Endothelial cell of umbilical vein (primary cell): ENCODE measurements around the gene SLC1A4. TPM values are rescaled to one million over a fixed set of nuclear protein-coding genes. Genes with fewer than 3 reads are reported as not detected.

Experiments used
- BruUV-seq: library from RNA; stranded (reverse); fragments of 400-500 nt; replicated peaks from 2 replicates; lab custom pipeline; 2021; lab: Mats Ljungman, UMichigan
- CTCF ChIA-PET: fragments of 300-600, 350-600 bp; sonication (Branson Sonifier 250); formaldehyde crosslinking; loops from one replicate; lab custom pipeline; 2021; ENCODE audit warnings: antibody characterized with exemption, inconsistent platforms; lab: Charles Lee
- POLR2A ChIA-PET: fragments of 300-600, 350-600 bp; sonication (Branson Sonifier 250); formaldehyde crosslinking; loops from one replicate; lab custom pipeline; 2021; ENCODE audit warnings: antibody characterized with exemption, inconsistent platforms; lab: Charles Lee
- DNase-seq: peaks from one replicate; pipeline ENCODE4 v3.0.0-alpha.2; 2011; ENCODE audit warnings: low read depth, low spot score
- FAIRE-seq: peaks from 2 replicates; lab custom pipeline; 2011; peaks lifted over from hg19 to GRCh38; lab: Jason Lieb, UNC
- H2AFZ ChIP-seq: 2 replicates; pipeline ENCODE4 v1.6.0; 2012; ENCODE audit warnings: low read depth, low read length, control low read depth, inconsistent platforms
- H3K27ac ChIP-seq: 2 replicates; pipeline ENCODE4 v1.5.1; 2011; ENCODE audit warnings: low read depth, mild to moderate bottlenecking, control low read depth, low read length, moderate library complexity; ENCODE audit not compliant: insufficient read depth
- H3K27me3 ChIP-seq, 2 experiments: 2 replicates each; pipeline versions ENCODE4 v1.6.0 to v1.6.1; 2011; ENCODE audit warnings: low read length in 2 of 2, mixed read lengths in 1 of 2; ENCODE audit not compliant: control insufficient read depth in 2 of 2, insufficient read depth in 2 of 2
- H3K36me3 ChIP-seq, 2 experiments: 2 replicates in 1 of 2; 3 replicates in 1 of 2; pipeline ENCODE4 v1.5.1; 2011; ENCODE audit warnings: low read length in 2 of 2, mild to moderate bottlenecking in 1 of 2, moderate library complexity in 1 of 2; ENCODE audit not compliant: control insufficient read depth in 2 of 2, insufficient read depth in 2 of 2; ENCODE audit errors: extremely low read depth in 1 of 2
- H3K4me1 ChIP-seq: 3 replicates; pipeline ENCODE4 v1.5.1; 2011; ENCODE audit warnings: mild to moderate bottlenecking, low read length; ENCODE audit not compliant: control insufficient read depth, insufficient read depth; ENCODE audit errors: extremely low read depth
- H3K4me2 ChIP-seq: 2 replicates; pipeline ENCODE4 v1.6.1; 2011; ENCODE audit warnings: low read length, control low read depth, mixed read lengths; ENCODE audit not compliant: insufficient read depth
- H3K4me3 ChIP-seq, 3 experiments: fragments of 200-600 bp in 1 of 3; sonication (generic), shearing (Covaris generic) in 1 of 3; replicated peaks in 1 of 3; 2 replicates each; pipeline ENCODE4 v1.5.1; 2011 to 2016; ENCODE audit warnings: control low read depth in 3 of 3, low read length in 3 of 3, mild to moderate bottlenecking in 2 of 3, inconsistent platforms in 1 of 3, low read depth in 1 of 3, moderate library complexity in 1 of 3; ENCODE audit not compliant: insufficient read depth in 1 of 3
- H3K79me2 ChIP-seq: 2 replicates; pipeline ENCODE4 v1.6.0; 2012; ENCODE audit warnings: low read length, inconsistent platforms; ENCODE audit not compliant: control insufficient read depth, insufficient read depth
- H3K9ac ChIP-seq: replicated peaks from 2 replicates; pipeline ENCODE3; 2011; ENCODE audit warnings: low read length, control low read depth; ENCODE audit not compliant: insufficient read depth; ENCODE audit errors: extremely low read depth
- H3K9me1 ChIP-seq: replicated peaks from 3 replicates; pipeline ENCODE4 v1.6.0; 2011; ENCODE audit warnings: mild to moderate bottlenecking, low read length; ENCODE audit not compliant: control insufficient read depth, insufficient read depth; ENCODE audit errors: extremely low read depth
- H3K9me3 ChIP-seq: replicated peaks from 2 replicates; pipeline ENCODE4 v1.5.1; 2012; ENCODE audit warnings: low read length, inconsistent platforms; ENCODE audit not compliant: control insufficient read depth, insufficient read depth
- H4K20me1 ChIP-seq: replicated peaks from 2 replicates; pipeline ENCODE3; 2011; ENCODE audit warnings: mild to moderate bottlenecking, low read length; ENCODE audit not compliant: control insufficient read depth, insufficient read depth; ENCODE audit errors: extremely low read depth
- EZH2 ChIP-seq: IDR thresholded peaks from 2 replicates; pipeline ENCODE4 v1.6.1; 2012; ENCODE audit warnings: borderline replicate concordance, low read depth, mild to moderate bottlenecking, moderate library complexity, low read length, inconsistent platforms; ENCODE audit not compliant: severe bottlenecking
- FOS ChIP-seq: IDR thresholded peaks from 2 replicates; pipeline ENCODE4 v1.6.1; 2011; ENCODE audit warnings: mild to moderate bottlenecking, low read length, moderate library complexity, borderline replicate concordance; ENCODE audit not compliant: insufficient read depth
- GATA2 ChIP-seq: IDR thresholded peaks from 2 replicates; pipeline ENCODE4 v1.7.0; 2011; ENCODE audit warnings: low read depth, mild to moderate bottlenecking, moderate library complexity, mixed read lengths, low read length; ENCODE audit not compliant: insufficient read length, insufficient read depth
- JUN ChIP-seq: IDR thresholded peaks from 2 replicates; pipeline ENCODE4 v1.6.1; 2011; ENCODE audit warnings: borderline replicate concordance, low read depth; ENCODE audit not compliant: insufficient read length, insufficient read depth
- MYC ChIP-seq: IDR thresholded peaks from one replicate; pipeline ENCODE4 v1.6.1; 2011; ENCODE audit warnings: mild to moderate bottlenecking, low read depth, low read length
- POLR2A ChIP-seq: IDR thresholded peaks from 2 replicates; pipeline ENCODE4 v1.6.1; 2012; ENCODE audit warnings: low read depth, mild to moderate bottlenecking, control low read depth, low read length
- POLR2AphosphoS5 ChIP-seq: IDR thresholded peaks from 2 replicates; pipeline ENCODE4 v1.6.1; 2012; ENCODE audit warnings: low read depth, mild to moderate bottlenecking, control low read depth, low read length, moderate library complexity; ENCODE audit not compliant: insufficient read depth
- dilution Hi-C: fragments of 300-500 bp; cut with MboI; formaldehyde crosslinking; loops from one replicate; pipeline ENCODE4 v1.15.0; 2019; ENCODE audit warnings: low sequenced_read_pairs; ENCODE audit not compliant: extremely low pct_ligation_motif_present
- intact Hi-C: fragments of 100-400 bp; cut with micrococcal nuclease; formaldehyde crosslinking; loops from one replicate; pipeline ENCODE4 v1.10.0; 2022
- polyA plus RNA-seq, 4 experiments: library from polyadenylated mRNA; depleted of rRNA in 3 of 4; stranded (reverse) in 3 of 4; unstranded in 1 of 4; fragments of >200 nt; gene quantifications; 2 replicates each; pipeline versions ENCODE4 v1.2.1 to v1.2.3, GENCODE V29; 2011 to 2012; ENCODE audit warnings: missing spikeins in 1 of 4
- total RNA-seq: library from RNA; stranded (reverse); gene quantifications from 2 replicates; pipeline ENCODE4 v1.2.3, GENCODE V29; 2021
- TF ChIP-seq, protein P1 (sequence below), 2 donors: IDR thresholded peaks; 1 replicate in 1 of 2; 2 replicates in 1 of 2; pipeline ENCODE4 v1.5.1; 2011; ENCODE audit warnings: low read length in 2 of 2, mild to moderate bottlenecking in 2 of 2, moderate library complexity in 2 of 2, control low read depth in 1 of 2, inconsistent platforms in 1 of 2, low read depth in 1 of 2; ENCODE audit not compliant: insufficient read depth in 1 of 2; ENCODE audit errors: extremely low read depth in 1 of 2
- TF ChIP-seq, protein P2 (sequence below): IDR thresholded peaks from 2 replicates; pipeline ENCODE4 v1.6.1; 2011; ENCODE audit not compliant: insufficient read depth, insufficient read length

Gene SLC1A4
- total and polyA plus RNA-seq, 2 donors (not counting 3 experiments of a cell fraction or from before 2014, with no cell fraction given), result 9.9 to 13.9 TPM

DNA sequence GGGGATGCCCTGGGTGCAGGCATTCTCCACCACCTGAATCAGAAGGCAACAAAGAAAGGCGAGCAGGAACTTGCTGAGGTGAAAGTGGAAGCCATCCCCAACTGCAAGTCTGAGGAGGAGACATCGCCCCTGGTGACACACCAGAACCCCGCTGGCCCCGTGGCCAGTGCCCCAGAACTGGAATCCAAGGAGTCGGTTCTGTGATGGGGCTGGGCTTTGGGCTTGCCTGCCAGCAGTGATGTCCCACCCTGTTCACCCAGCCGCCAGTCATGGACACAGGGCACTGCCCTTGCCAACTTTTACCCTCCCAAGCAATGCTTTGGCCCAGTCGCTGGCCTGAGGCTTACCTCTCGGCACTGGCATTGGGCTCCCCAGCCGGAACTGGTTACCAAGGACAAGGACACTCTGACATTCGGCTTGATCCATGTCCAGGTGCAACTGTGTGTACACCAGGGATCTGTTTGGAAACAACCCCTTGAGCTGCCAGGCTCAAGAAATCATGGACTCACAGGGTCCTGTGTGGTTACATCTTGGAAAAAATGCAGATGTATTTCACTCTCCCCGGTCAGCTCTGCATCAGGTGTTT lies 31.8 kb downstream of the SLC1A4 start:
- Histone ChIP-seq H3K79me2 (no peaks in the 10 kb centered on the region), H3K4me3 (no peak overlapping the region), H4K20me1 (no peaks in the 10 kb centered on the region), H3K36me3 (peaks cover 0 to 3% of the 10 kb centered on the region in 2 experiments), H2AFZ (no peak overlapping the region), H3K9me3 (no peaks in the 10 kb centered on the region), H3K4me1 (no peaks in the 10 kb centered on the region), H3K27me3 (no peaks in the 10 kb centered on the region), H3K4me2 (no peak overlapping the region), H3K9me1 (no peaks in the 10 kb centered on the region), H3K9ac (no peak overlapping the region), H3K27ac (no peak overlapping the region)
- POLR2A ChIA-PET, result no interaction called here
- CTCF ChIA-PET, result interaction anchor here (1.3 kb wide), 1 partner anchor 103 kb away, joined by 4 read pairs; no protein-coding TSS in a partner anchor
- no peak for DNase-seq
- TF ChIP-seq MYC (no peak), POLR2A (no peak), GATA2 (no peak), FOS (no peak), POLR2AphosphoS5 (no peak), EZH2 (no peak), JUN (no peak)
- TF ChIP-seq, protein P1, sequence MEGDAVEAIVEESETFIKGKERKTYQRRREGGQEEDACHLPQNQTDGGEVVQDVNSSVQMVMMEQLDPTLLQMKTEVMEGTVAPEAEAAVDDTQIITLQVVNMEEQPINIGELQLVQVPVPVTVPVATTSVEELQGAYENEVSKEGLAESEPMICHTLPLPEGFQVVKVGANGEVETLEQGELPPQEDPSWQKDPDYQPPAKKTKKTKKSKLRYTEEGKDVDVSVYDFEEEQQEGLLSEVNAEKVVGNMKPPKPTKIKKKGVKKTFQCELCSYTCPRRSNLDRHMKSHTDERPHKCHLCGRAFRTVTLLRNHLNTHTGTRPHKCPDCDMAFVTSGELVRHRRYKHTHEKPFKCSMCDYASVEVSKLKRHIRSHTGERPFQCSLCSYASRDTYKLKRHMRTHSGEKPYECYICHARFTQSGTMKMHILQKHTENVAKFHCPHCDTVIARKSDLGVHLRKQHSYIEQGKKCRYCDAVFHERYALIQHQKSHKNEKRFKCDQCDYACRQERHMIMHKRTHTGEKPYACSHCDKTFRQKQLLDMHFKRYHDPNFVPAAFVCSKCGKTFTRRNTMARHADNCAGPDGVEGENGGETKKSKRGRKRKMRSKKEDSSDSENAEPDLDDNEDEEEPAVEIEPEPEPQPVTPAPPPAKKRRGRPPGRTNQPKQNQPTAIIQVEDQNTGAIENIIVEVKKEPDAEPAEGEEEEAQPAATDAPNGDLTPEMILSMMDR (IDR thresholded peaks at IDR 0.05; ENCODE audit: extremely low read depth in 1 of 2, insufficient read depth in 1 of 2, low read depth in 1 of 2, low read length in 2 of 2), result no peak
- TF ChIP-seq, protein P2, sequence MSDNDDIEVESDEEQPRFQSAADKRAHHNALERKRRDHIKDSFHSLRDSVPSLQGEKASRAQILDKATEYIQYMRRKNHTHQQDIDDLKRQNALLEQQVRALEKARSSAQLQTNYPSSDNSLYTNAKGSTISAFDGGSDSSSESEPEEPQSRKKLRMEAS, result no peak
- dilution Hi-C loops, result no loop called here
- FAIRE-seq, result no peak
- no TSS peak for BruUV-seq
- intact Hi-C loops, result no loop called here
